ENCODE measurements around the gene PLEKHH3. TPM values are rescaled to one million over a fixed set of nuclear protein-coding genes. Genes with fewer than 3 reads are reported as not detected.

Gene PLEKHH3
- total RNA-seq, 1 experiment from 2014 or later = 26.2 TPM

DNA sequence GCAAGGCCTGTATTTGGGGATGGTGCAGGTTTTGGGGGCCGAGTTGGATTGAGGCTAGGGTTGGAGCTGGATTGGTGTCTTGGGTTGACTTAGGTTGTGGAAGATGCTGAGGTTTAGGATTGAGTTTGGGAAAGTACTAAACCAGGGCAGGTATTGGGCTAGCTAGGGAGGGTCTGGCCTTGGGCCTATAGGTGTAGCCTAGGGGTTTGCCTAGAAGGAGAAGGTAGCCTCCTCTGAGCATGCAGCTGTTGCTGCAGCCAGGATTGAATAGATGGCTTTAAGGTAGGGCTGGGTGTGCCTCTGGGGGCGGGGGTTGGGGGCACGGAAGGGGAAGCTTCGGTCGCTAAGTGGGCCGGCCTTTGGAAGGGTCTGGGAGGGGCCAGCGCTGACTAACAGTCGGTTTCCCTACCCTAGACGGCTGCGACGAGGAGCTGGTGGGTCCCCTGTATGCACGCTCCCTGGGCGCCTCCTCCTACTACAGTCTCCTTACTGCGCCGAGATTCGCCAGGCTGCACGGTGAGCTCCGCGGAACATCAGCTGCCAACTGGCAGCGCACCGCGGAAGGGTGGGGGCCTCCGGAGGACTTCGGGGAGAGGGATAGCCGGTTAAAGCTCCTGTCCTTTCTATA is 6.7 kb upstream of the PLEKHH3 start:
- Histone ChIP-seq H3K36me3 (ENCODE audit: control insufficient read depth, insufficient read depth, low read length) (no peaks in the 10 kb centered on the region), H3K4me3 (ENCODE audit: low read depth, low read length) (no peak overlapping the region), H3K27me3 (replicated peaks; ENCODE audit: control insufficient read depth, insufficient read depth, low read length) (no peaks in the 10 kb centered on the region), H3K9me3 (no peaks in the 10 kb centered on the region), H3K4me1 (peaks cover 14% of the 10 kb centered on the region)
- DNase-seq = no peak
- intact Hi-C loops (cut with micrococcal nuclease; ENCODE audit: unreplicated experiment) = no loop called here
- Mint-ChIP-seq H3K36me3 (ENCODE audit: insufficient read depth, unreplicated experiment) (peaks cover 7% of the 10 kb centered on the region), H3K9me3 (ENCODE audit: unreplicated experiment) (no peaks in the 10 kb centered on the region), H3K4me1 (ENCODE audit: low read depth, unreplicated experiment) (peaks cover 8% of the 10 kb centered on the region), H3K27ac (ENCODE audit: unreplicated experiment) (no peak overlapping the region), H3K4me3 (ENCODE audit: unreplicated experiment) (peak overlapping the region; percentile 82), H3K27me3 (ENCODE audit: insufficient read depth, unreplicated experiment) (no peaks in the 10 kb centered on the region)
- POLR2A ChIA-PET = interaction anchor here (0.7 kb wide), 1 partner anchor 548 kb away, joined by 3 read pairs; no protein-coding TSS in a partner anchor
- no TSS peak for BruUV-seq (replicated peaks)
- CTCF ChIA-PET = interaction anchor here (0.6 to 1.3 kb wide), 3 partner anchors 64 to 105 kb away, joined by 3 to 7 read pairs (median 3); no protein-coding TSS in a partner anchor
- TF ChIP-seq, protein P1, sequence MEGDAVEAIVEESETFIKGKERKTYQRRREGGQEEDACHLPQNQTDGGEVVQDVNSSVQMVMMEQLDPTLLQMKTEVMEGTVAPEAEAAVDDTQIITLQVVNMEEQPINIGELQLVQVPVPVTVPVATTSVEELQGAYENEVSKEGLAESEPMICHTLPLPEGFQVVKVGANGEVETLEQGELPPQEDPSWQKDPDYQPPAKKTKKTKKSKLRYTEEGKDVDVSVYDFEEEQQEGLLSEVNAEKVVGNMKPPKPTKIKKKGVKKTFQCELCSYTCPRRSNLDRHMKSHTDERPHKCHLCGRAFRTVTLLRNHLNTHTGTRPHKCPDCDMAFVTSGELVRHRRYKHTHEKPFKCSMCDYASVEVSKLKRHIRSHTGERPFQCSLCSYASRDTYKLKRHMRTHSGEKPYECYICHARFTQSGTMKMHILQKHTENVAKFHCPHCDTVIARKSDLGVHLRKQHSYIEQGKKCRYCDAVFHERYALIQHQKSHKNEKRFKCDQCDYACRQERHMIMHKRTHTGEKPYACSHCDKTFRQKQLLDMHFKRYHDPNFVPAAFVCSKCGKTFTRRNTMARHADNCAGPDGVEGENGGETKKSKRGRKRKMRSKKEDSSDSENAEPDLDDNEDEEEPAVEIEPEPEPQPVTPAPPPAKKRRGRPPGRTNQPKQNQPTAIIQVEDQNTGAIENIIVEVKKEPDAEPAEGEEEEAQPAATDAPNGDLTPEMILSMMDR (IDR thresholded peaks at IDR 0.05; ENCODE audit: insufficient read depth in 1 of 2, low read depth in 1 of 2, low read length in 1 of 2, severe bottlenecking in 1 of 2, unreplicated experiment in 1 of 2) = no peak

DNA sequence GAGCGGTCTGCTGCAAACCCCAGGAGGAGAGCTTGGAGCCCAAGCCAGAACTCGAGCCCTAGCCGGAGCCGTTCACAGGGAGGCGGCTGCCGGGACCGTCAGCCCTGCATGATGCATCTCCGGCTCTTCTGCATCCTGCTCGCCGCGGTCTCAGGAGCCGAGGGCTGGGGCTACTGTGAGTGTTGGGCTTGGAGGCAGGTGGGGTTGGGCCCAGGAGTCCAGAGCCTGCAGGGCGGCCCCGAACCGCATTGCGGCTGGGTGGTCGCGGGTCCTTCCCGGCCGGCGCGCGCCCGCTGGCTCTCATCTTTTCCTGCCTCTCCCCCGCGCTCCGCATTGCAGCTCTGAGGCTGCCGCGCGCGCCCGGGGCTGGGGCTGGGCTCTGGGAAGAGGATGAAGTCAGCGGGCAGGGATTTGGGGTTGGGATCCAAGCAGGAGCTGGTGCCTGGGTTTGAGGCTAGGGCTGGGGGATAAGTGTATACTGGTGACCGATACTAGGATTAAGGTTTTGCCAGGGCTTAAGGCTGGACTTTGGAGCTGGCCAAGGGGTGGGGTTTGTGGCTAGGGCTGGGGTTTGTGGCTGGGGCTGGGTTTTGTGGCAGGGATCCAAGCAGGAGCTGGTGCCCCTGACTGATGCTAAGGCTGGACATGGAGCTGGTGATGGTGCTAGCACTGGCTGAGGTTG is 6.1 kb upstream of the PLEKHH3 start:
- H3K27ac Mint-ChIP-seq (ENCODE audit: unreplicated experiment) = no peak overlapping the region
- intact Hi-C loops (cut with micrococcal nuclease; ENCODE audit: unreplicated experiment) = no loop called here

More for the DNA sequence above, 6.1 kb upstream of the PLEKHH3 start:
- TF ChIP-seq, protein P1 (IDR thresholded peaks at IDR 0.05; ENCODE audit: insufficient read depth in 1 of 2, low read depth in 1 of 2, low read length in 1 of 2, severe bottlenecking in 1 of 2, unreplicated experiment in 1 of 2) = no peak
- Mint-ChIP-seq H3K27me3 (ENCODE audit: insufficient read depth, unreplicated experiment) (no peaks in the 10 kb centered on the region), H3K9me3 (ENCODE audit: unreplicated experiment) (no peaks in the 10 kb centered on the region), H3K4me1 (ENCODE audit: low read depth, unreplicated experiment) (peaks cover 8% of the 10 kb centered on the region), H3K36me3 (ENCODE audit: insufficient read depth, unreplicated experiment) (peaks cover 7% of the 10 kb centered on the region), H3K4me3 (ENCODE audit: unreplicated experiment) (peak overlapping the region; percentile 82)
- BruUV-seq (replicated peaks) = no TSS peak
- Histone ChIP-seq H3K4me1 (peaks cover 14% of the 10 kb centered on the region), H3K27me3 (replicated peaks; ENCODE audit: control insufficient read depth, insufficient read depth, low read length) (no peaks in the 10 kb centered on the region), H3K9me3 (no peaks in the 10 kb centered on the region), H3K36me3 (ENCODE audit: control insufficient read depth, insufficient read depth, low read length) (no peaks in the 10 kb centered on the region), H3K4me3 (ENCODE audit: low read depth, low read length) (peak overlapping the region; percentile 42)
- ChIA-PET POLR2A (interaction anchor here (0.5 to 0.7 kb wide), 2 partner anchors 61 to 547 kb away, joined by 3 read pairs; no protein-coding TSS in a partner anchor), CTCF (interaction anchor here (0.6 to 1.3 kb wide), 3 partner anchors 64 to 1440 kb away, joined by 3 read pairs; no protein-coding TSS in a partner anchor)
- peak in 1 of 2 experiments; percentile 50 for DNase-seq

Measured in Caco-2 (cell line).